ENCODE measurements around the gene C1orf122.

C1orf122 gene

DNA sequence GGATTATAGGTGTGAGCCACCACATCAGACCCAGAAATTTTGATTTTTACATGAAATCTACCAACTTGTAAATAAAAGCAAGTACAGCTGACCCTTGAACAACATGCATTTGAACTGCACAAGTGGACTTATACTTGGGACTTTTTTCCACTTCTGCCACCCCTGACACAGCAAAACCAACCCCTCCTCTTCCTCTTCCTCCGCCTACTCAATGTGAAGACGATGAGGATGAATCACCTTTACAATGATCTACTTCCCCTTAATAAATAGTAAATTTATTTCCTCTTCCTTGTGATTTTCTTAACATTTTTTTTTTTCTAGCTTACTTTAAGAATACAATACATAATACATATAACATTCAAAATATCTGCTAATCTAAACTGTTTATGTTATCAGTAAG lies 17.9 kb downstream of the C1orf122 start:
- Histone ChIP-seq H3K4me3 (ENCODE audit: low read depth, low read length) (no peak overlapping the region), H3K27me3 (ENCODE audit: insufficient read depth, low read length) (no peaks in the 10 kb centered on the region), H3K4me1 (ENCODE audit: control insufficient read depth, insufficient read depth, low read length, unreplicated experiment) (peaks cover 3% of the 10 kb centered on the region), H2AFZ (ENCODE audit: low read length, unreplicated experiment) (no peak overlapping the region), H3K79me2 (ENCODE audit: control insufficient read depth, insufficient read depth, low read length, unreplicated experiment) (no peaks in the 10 kb centered on the region), H3K27ac (ENCODE audit: low read depth, low read length) (no peak overlapping the region), H3K36me3 (ENCODE audit: insufficient read depth, low read length) (peaks cover 23% of the 10 kb centered on the region)

- Histone ChIP-seq H3K27me3 (ENCODE audit: insufficient read depth, low read length) (no peaks in the 10 kb centered on the region), H3K4me3 (ENCODE audit: low read depth, low read length) (no peak overlapping the region), H3K36me3 (ENCODE audit: insufficient read depth, low read length) (peaks cover 19% of the 10 kb centered on the region), H3K79me2 (ENCODE audit: control insufficient read depth, insufficient read depth, low read length, unreplicated experiment) (no peaks in the 10 kb centered on the region), H3K27ac (ENCODE audit: low read depth, low read length) (no peak overlapping the region), H2AFZ (ENCODE audit: low read length, unreplicated experiment) (no peak overlapping the region), H3K4me1 (ENCODE audit: control insufficient read depth, insufficient read depth, low read length, unreplicated experiment) (peaks cover 1% of the 10 kb centered on the region)
These were observed 21.0 kb downstream of the C1orf122 start for GRCh38 chr1:37828410-37829074.

DNA sequence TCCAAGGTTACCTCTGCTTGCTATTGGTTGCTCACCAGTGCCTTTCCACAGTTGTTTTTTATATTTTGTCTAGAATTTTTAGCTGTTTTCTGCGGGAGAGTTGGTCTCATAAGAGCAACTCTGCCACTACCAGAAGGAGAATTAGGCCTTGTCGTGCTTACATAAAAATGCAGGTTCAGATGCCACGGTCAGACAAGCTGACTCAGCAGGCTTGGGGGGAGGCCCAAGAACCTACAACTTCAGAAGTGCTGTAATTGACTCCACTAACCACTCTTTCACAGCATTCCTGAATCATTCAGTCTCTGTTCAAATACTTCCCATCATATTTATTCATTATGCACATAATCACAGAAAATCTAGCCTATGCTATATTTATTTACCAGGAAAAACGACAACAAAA lies 23.5 kb downstream of the C1orf122 start:
- Histone ChIP-seq H3K4me3 (ENCODE audit: low read depth, low read length) (no peak overlapping the region), H3K27me3 (ENCODE audit: insufficient read depth, low read length) (no peaks in the 10 kb centered on the region), H3K79me2 (ENCODE audit: control insufficient read depth, insufficient read depth, low read length, unreplicated experiment) (no peaks in the 10 kb centered on the region), H3K36me3 (ENCODE audit: insufficient read depth, low read length) (peaks cover 23% of the 10 kb centered on the region), H3K27ac (ENCODE audit: low read depth, low read length) (no peak overlapping the region), H3K4me1 (ENCODE audit: control insufficient read depth, insufficient read depth, low read length, unreplicated experiment) (no peaks in the 10 kb centered on the region), H2AFZ (ENCODE audit: low read length, unreplicated experiment) (no peak overlapping the region)

- Histone ChIP-seq H3K36me3 (ENCODE audit: insufficient read depth, low read length) (peaks cover 26% of the 10 kb centered on the region), H3K27me3 (ENCODE audit: insufficient read depth, low read length) (no peaks in the 10 kb centered on the region), H3K4me1 (ENCODE audit: control insufficient read depth, insufficient read depth, low read length, unreplicated experiment) (no peaks in the 10 kb centered on the region), H2AFZ (ENCODE audit: low read length, unreplicated experiment) (no peak overlapping the region), H3K27ac (ENCODE audit: low read depth, low read length) (no peak overlapping the region), H3K79me2 (ENCODE audit: control insufficient read depth, insufficient read depth, low read length, unreplicated experiment) (no peaks in the 10 kb centered on the region), H3K4me3 (ENCODE audit: low read depth, low read length) (no peak overlapping the region)
These were observed 24.2 kb downstream of the C1orf122 start for GRCh38 chr1:37831809-37832208.

GRCh38 chr1:37836788-37837187 lies 29.2 kb downstream of the C1orf122 start:
- H3K36me3 ChIP-seq (ENCODE audit: insufficient read depth, low read length), result peaks cover 36% of the 10 kb centered on the region
- no peaks in the 10 kb centered on the region for H3K79me2 ChIP-seq (ENCODE audit: control insufficient read depth, insufficient read depth, low read length, unreplicated experiment)
- no peak overlapping the region for H3K4me3 ChIP-seq (ENCODE audit: low read depth, low read length)
- no peaks in the 10 kb centered on the region for H3K4me1 ChIP-seq (ENCODE audit: control insufficient read depth, insufficient read depth, low read length, unreplicated experiment)
- H3K27ac ChIP-seq (ENCODE audit: low read depth, low read length), result no peak overlapping the region
- no peak overlapping the region for H2AFZ ChIP-seq (ENCODE audit: low read length, unreplicated experiment)
- no peaks in the 10 kb centered on the region for H3K27me3 ChIP-seq (ENCODE audit: insufficient read depth, low read length)

DNA sequence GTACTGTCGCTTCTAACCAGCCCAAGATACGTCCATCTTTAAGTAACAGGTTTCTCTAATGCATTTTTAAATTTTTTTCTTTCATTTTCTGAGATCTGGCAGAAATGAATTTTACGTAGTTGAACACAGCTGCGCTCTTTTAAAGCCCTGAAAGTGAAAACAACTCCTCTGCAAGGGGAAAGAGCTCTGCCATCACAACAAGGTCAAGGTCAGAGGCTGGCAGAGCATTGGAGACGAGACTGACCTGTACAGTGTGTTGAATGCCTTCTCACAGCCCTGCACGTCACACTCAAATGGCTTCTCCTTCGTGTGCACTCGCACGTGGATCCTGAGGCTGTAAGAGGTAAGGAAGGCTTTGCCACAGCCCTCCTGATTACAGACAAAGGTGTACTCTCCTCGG lies 32.1 kb downstream of the C1orf122 start:
- H3K79me2 ChIP-seq (ENCODE audit: control insufficient read depth, insufficient read depth, low read length, unreplicated experiment), result peaks cover 9% of the 10 kb centered on the region
- no peaks in the 10 kb centered on the region for H3K4me1 ChIP-seq (ENCODE audit: control insufficient read depth, insufficient read depth, low read length, unreplicated experiment)
- no peaks in the 10 kb centered on the region for H3K27me3 ChIP-seq (ENCODE audit: insufficient read depth, low read length)
- peaks cover 24% of the 10 kb centered on the region; the same call in 1 of the 2 replicates for H3K36me3 ChIP-seq (ENCODE audit: insufficient read depth, low read length)
- no peak overlapping the region for H3K4me3 ChIP-seq (ENCODE audit: low read depth, low read length)
- no peak overlapping the region for H2AFZ ChIP-seq (ENCODE audit: low read length, unreplicated experiment)
- no peak overlapping the region for H3K27ac ChIP-seq (ENCODE audit: low read depth, low read length)

DNA sequence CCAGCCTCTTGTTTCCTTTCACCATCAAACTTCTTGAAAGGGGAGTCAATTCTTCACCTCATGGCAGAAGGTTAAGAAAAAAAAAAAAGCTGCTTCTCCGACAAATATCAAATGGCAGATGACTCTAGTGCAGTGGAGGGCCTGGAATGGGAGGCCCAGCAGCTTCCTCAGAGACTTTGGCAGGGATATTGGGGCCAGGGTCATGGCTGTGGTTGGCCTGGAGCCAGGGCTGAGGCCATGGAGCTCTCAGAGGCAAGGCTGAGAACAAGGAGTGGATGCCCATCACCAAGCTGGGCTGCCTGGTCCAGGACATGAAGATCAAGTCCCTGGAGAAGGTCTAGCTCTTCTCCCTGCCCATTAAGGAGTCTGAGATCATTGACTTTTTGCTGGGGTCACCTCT lies 33.1 kb downstream of the C1orf122 start:
- Histone ChIP-seq H2AFZ (ENCODE audit: low read length, unreplicated experiment) (no peak overlapping the region), H3K27me3 (ENCODE audit: insufficient read depth, low read length) (no peaks in the 10 kb centered on the region), H3K4me3 (ENCODE audit: low read depth, low read length) (no peak overlapping the region), H3K4me1 (ENCODE audit: control insufficient read depth, insufficient read depth, low read length, unreplicated experiment) (peaks cover 4% of the 10 kb centered on the region), H3K36me3 (ENCODE audit: insufficient read depth, low read length) (peaks cover 25% of the 10 kb centered on the region; the same call in 1 of the 2 replicates), H3K79me2 (ENCODE audit: control insufficient read depth, insufficient read depth, low read length, unreplicated experiment) (peaks cover 14% of the 10 kb centered on the region), H3K27ac (ENCODE audit: low read depth, low read length) (no peak overlapping the region)

DNA sequence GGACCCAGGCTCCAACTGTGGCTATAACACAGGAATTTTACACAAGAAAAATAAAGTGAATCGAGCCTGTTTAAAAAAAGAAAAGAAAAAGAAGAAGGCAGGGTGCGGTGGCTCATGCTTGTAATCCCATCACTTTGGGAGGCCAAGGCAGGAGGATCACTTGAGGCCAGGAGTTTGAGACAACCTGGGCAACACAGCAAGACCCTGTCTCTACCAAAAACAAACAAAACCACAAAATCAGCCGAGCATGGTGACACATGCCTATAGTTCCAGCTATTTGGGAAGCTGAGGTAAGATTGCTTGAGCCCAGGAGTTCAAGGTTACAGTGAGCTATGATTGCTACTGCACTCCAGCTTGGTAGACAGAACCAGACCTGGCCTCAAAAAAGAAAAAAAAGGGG lies 34.1 kb downstream of the C1orf122 start:
- peaks cover 19% of the 10 kb centered on the region for H3K79me2 ChIP-seq (ENCODE audit: control insufficient read depth, insufficient read depth, low read length, unreplicated experiment)
- H3K36me3 ChIP-seq (ENCODE audit: insufficient read depth, low read length), result peaks cover 22% of the 10 kb centered on the region; the same call in 1 of the 2 replicates

DNA sequence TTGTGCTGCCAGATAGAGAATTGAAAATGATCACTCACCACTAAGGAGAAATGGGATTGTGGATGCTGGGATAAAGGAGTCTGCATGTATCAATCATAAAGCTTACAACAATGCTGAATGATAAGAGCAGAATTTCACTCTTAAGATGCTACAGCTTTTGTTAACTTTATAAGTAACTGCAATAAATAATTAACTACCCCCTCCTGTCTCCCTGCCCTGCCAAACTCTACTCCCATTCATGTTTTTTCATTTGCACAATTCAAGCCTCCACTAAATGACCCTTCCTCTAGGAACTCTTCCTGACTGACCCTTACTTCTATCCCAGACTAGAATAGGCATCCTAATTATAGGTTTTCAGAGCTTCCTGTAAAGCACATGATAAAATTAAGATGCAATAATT lies 36.9 kb downstream of the C1orf122 start:
- peaks cover 18% of the 10 kb centered on the region for H3K4me1 ChIP-seq (ENCODE audit: control insufficient read depth, insufficient read depth, low read length, unreplicated experiment)
- no peak overlapping the region for H2AFZ ChIP-seq (ENCODE audit: low read length, unreplicated experiment)
- peaks cover 10% of the 10 kb centered on the region; the same call in 1 of the 2 replicates for H3K36me3 ChIP-seq (ENCODE audit: insufficient read depth, low read length)
- no peaks in the 10 kb centered on the region for H3K27me3 ChIP-seq (ENCODE audit: insufficient read depth, low read length)
- H3K4me3 ChIP-seq (ENCODE audit: low read depth, low read length), result no peak overlapping the region
- no peak overlapping the region for H3K27ac ChIP-seq (ENCODE audit: low read depth, low read length)
- peaks cover 46% of the 10 kb centered on the region for H3K79me2 ChIP-seq (ENCODE audit: control insufficient read depth, insufficient read depth, low read length, unreplicated experiment)

More for the DNA sequence above, 34.1 kb downstream of the C1orf122 start:
- Histone ChIP-seq H3K27ac (ENCODE audit: low read depth, low read length) (no peak overlapping the region), H3K27me3 (ENCODE audit: insufficient read depth, low read length) (no peaks in the 10 kb centered on the region), H3K4me3 (ENCODE audit: low read depth, low read length) (no peak overlapping the region), H3K4me1 (ENCODE audit: control insufficient read depth, insufficient read depth, low read length, unreplicated experiment) (peaks cover 12% of the 10 kb centered on the region), H2AFZ (ENCODE audit: low read length, unreplicated experiment) (no peak overlapping the region)

DNA sequence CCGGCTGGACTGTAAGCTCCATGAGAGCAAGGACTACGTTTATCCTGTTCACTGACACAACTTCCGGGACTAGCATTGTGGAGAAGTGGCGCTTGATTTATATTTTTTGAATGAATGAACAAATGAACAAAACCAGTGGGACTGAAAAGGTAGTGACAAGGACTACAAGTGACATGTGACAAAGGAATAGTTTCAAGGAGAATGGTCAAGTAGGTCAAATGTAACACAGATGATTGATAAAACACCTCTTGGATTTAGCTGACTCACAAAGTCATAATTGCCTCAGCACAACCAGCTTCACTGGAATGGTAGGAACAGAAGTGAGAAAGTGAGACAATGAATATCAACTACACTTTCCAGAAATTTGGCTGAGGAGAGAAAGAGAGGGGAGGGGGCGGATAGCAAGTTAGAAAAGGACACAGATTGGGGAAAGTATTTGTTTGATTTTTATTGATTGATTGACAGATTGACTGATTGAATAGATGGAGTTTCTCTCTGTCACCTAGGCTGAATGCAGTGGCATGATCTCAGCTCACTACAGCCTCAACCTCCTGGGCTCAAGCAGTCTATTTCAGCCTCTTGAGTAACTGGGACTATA lies 37.6 kb downstream of the C1orf122 start:
- peaks cover 51% of the 10 kb centered on the region for H3K79me2 ChIP-seq (ENCODE audit: control insufficient read depth, insufficient read depth, low read length, unreplicated experiment)
- H3K27ac ChIP-seq (ENCODE audit: low read depth, low read length), result peak overlapping the region; percentile 68
- H3K27me3 ChIP-seq (ENCODE audit: insufficient read depth, low read length), result no peaks in the 10 kb centered on the region
- H3K4me1 ChIP-seq (ENCODE audit: control insufficient read depth, insufficient read depth, low read length, unreplicated experiment), result peaks cover 18% of the 10 kb centered on the region
- no peak overlapping the region for H3K4me3 ChIP-seq (ENCODE audit: low read depth, low read length)
- no peak overlapping the region for H2AFZ ChIP-seq (ENCODE audit: low read length, unreplicated experiment)
- peaks cover 4% of the 10 kb centered on the region; the same call in 1 of the 2 replicates for H3K36me3 ChIP-seq (ENCODE audit: insufficient read depth, low read length)

GRCh38 chr1:37845786-37846185 lies 38.2 kb downstream of the C1orf122 start:
- Histone ChIP-seq H3K36me3 (ENCODE audit: insufficient read depth, low read length) (peaks cover 4% of the 10 kb centered on the region; the same call in 1 of the 2 replicates), H3K4me3 (ENCODE audit: low read depth, low read length) (0 out of 2 replicates have a peak overlapping the region, but pooled peaks have one; percentile 16), H3K4me1 (ENCODE audit: control insufficient read depth, insufficient read depth, low read length, unreplicated experiment) (peaks cover 24% of the 10 kb centered on the region), H3K27ac (ENCODE audit: low read depth, low read length) (peak overlapping the region; percentile 68), H3K79me2 (ENCODE audit: control insufficient read depth, insufficient read depth, low read length, unreplicated experiment) (peaks cover 56% of the 10 kb centered on the region), H2AFZ (ENCODE audit: low read length, unreplicated experiment) (no peak overlapping the region), H3K27me3 (ENCODE audit: insufficient read depth, low read length) (no peaks in the 10 kb centered on the region)
